Myocyte (in vitro differentiated cells): ENCODE data around the gene SFMBT2. TPM values are rescaled to one million over a fixed set of nuclear protein-coding genes. Genes with fewer than 3 reads are reported as not detected.

Experiments used
- DNase-seq: peaks from one replicate; pipeline ENCODE4 v3.0.0-alpha.2; 2012; ENCODE audit warnings: low read depth
- total RNA-seq: library from RNA; depleted of rRNA; stranded (reverse); fragments of >200 nt; gene quantifications from 2 replicates; pipeline ENCODE4 v1.2.3, GENCODE V29; 2014

The SFMBT2 gene
- total RNA-seq, 1 donor from 2014 or later = 0.08 TPM

DNA sequence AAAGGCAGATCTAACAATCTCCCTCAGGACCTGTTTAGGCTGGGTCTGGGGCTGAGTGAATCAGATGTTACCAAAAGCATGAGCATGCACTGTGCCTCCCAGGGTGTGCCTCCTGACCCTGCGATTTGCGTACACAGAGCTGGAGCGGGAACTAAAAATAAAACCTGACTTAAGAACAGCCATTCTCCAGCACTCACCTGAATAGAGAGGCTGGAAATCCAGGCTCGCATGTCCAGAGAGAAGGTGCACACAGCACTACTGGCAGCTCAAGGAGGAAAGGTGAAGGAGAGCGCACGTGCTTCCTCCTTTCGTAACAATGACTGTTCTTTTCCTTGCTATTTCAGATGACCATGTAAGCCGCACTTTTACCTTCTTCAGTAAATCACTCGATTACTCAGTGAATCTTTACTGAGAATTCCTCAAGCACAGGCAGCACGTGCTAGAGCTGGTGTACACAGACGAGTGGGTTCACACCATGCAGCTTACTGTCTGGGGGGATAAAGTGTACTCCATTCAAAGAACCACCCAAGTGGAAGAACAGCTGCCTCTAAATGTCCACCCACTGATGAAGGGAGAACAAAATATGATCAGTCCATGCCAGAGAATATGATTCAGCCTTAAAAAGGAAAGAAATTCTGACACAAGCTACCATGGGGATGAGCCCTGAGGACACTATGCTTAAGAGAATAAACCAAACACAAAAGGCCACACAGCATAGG lies 45.6 kb downstream of the SFMBT2 start:
- no peak for DNase-seq

DNA sequence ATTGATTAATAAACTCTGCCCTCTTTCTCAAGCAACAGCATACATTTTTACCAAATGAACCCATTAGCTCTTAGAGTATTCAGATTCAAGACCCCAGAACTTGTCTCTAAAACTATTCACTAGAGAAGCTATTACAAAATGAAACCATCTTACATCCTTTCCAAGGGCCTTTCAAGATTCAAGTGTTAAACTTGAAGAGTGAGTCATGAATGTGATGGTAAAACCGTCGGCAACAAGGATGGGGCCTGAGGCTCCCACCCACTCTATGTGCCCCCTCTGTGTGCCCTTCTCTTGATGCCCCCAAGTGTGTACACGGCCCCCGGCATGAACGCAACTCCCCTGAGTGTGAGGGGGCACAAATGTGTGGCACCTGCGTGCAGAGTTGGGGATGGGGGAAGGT lies 46.4 kb downstream of the SFMBT2 start:
- DNase-seq = no peak

DNA sequence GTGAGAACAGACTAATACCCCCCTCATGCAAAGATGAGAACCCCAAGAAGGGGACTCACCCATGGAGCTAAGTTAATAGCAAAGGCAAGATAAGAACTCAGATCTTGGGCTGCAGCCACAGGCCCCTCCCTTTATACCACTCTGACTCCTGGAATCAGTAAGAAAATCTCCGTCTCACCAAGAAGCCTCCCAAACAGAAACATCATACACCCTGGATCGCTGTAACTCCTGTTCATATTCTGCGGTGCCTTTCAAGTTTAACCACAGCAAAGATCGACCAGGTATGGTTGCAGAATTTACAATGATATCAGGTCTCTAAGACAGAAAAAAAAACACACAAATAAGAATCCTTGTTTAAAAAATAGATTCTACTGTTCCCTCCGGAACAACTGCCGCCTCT lies 47.1 kb downstream of the SFMBT2 start:
- no peak for DNase-seq

DNA sequence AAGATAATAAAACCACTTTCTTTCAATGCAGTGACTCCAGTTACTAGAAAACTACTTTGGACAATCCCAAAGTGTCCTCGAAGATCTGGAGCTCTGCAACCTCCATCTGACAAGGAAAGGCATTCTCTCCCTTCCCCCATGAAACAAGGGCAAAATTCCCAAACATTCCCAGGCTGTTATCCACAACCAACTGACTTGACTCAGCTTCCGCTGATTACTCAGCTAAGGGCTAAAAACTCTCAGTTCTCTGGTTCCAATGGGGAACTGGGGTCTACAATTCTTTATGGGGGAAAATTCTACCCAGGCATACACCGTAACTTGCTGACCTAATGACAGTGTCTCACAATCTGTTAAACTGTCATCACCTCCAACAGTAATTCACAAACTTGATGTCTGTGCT lies 48.4 kb downstream of the SFMBT2 start:
- DNase-seq = no peak

DNA sequence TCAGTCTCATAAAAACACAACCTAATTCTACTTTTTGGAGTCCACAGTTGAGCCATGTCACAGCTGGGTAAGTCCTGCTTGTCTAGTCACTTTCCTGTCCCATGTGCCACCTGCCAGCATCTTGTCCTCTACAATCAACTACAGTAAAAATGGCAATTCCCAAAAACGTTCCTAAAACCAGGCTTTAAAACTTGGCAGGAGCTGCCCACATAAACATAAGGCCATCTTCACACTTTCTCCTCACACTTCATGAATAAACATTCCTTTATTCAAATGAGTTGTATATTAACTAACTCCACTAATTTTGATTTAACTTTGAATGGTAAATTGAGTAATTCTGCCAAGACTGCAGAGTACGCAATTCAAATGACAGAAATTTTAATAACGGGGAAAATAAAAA lies 49.5 kb downstream of the SFMBT2 start:
- no peak for DNase-seq

DNA sequence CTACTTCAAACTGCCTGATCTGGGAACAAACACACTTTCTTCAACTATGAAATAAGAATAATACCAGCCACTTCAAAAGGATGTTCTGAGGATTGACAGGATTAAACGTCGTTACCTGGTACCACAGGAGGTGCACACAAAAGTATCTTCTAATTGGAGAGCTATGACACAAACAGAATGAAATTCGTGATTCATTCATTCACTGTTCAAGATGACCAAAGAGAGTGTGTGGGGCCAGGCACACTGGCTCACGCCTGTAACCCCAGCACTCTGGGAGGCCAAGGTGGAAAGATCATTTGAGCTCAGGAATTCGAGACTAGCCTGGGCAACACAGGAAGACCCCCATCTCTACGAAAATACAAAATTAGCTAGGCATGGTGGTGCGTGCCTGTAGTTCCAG lies 50.9 kb downstream of the SFMBT2 start:
- no peak for DNase-seq

DNA sequence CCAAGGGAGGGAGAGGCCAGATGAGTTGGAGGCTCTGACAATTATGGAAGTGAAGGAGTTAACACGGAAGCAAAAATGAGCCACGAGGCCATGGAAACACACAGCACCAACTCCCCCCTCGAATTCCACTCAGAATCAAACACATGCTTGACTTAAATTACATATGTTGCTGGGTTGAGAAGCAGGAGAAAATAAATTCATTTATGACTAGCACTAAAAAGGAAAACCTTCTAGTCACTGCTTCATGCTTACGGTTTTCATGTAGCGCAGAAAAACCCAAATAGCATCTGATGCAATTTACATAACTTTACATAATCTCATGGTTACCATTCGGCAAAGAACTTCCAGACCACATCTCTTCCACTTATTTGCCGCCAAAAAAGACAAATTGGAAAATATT lies 51.5 kb downstream of the SFMBT2 start:
- DNase-seq = no peak

DNA sequence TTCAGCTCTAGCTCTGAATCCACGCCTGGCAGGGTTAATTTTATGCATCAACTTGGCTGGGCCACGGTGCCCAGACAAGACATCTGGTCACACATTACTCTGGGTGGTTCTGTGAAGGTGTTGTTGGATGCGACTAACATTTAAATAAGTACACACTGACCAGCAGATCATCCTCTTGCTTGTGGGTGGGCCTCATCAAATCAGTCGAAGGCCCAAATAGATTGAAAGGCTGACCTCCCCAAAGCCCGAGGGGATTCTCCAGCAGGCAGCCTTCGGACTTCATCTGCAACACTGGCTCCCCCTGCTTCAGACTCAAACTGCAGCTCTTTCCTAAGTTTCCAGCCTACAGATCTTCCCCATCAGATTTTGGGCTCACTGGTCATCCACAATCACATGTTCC lies 53.6 kb downstream of the SFMBT2 start:
- DNase-seq = no peak

DNA sequence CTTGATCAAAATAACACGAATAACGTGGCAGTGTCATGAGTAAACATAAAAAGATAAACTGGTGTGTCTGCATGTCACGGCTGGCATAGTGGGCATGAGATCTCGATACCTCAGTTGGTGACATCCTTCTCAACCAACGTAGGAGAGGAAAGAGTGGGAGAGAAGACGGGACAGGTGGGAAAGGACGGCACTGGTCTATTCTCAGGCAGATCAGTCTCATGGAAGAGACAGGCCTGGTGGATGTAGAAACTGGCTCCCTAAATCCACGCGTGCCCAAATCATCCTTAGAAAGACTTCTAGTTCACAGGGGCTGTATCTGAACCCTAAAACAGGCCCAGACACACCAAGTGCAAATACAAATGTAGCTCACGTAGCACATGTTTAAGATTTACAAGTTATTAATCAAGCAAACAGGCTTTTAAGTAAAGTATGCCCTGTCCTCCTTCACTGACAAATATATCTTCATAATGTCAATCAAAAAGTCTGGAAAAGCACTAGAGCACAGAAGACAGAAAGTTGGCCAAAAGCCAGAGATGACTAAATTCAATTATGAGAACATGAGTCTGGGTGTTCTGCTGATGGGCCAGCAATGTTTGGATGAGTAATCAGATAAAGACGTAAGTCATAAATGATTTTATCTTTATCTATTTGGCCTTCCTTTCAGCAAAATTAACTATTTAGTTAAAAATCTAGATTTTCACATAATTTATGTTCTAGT lies 56.3 kb downstream of the SFMBT2 start:
- DNase-seq = no peak

DNA sequence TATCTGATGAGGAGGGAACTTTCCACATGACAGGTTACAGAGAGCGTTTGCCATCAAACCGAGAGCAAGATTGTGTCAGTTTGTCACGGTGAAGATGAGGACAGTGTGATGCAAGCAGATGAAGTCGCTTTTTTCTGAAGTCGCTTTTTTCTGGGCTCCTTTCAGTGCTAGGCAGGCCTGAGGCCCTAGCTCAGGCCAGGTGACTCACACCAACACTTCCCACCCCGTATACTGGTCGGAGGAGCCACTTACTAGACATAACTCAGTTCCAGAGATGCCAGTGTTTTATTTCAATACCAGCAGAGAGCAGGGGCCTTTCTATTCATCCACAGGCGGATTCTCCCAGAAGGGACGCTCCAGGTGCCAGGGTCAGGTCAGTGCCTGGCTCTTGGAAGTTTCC lies 58.9 kb downstream of the SFMBT2 start:
- DNase-seq = no peak

DNA sequence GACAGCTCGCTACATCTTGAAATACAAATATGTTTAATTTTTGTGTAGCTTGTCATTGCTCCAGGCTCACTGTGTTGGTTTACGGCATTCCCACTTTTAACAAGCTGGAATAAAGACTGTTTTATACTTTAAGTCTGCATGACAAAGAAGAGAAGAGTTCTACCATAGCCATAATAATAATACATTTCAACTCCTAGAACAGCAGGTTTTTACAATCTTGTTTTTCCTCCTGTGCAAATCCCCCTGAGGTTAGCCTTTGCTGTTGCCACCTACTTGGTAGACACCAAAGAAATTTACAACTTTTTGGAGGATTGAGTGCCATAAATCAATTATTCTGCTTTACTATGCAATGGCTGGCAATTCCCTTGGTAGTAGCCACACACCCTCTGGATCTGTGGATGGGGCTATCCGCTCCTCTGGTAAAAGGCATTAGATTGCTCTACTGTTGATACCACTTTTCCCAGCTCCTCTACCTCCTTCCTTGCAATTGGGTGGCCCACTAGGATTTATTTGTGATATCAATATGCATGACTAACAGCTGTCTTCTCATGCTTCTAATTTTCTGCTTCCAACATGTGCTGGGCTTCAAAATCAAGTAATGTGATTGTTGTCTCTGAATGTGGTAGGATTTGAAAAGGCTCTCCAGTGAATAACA lies 60.2 kb downstream of the SFMBT2 start:
- no peak for DNase-seq

DNA sequence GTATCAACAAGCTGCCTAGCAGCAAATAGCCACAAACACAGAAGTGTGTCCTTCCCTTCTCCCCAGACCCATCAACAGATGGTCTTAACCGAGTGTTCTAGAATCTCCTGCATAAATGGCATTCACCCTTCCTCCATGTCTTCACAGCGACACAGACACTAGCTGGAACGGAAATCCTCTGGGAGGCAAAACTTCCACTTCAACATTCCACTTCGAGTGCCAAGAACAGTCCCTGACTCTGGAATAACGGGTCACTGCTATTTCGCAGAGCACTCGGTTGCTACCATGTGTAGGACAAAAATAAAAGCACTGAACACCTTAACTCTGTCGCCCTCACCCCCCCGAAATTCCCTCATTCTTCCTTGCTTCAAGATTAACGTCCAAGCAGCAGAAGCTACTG lies 65.1 kb downstream of the SFMBT2 start:
- no peak for DNase-seq

DNA sequence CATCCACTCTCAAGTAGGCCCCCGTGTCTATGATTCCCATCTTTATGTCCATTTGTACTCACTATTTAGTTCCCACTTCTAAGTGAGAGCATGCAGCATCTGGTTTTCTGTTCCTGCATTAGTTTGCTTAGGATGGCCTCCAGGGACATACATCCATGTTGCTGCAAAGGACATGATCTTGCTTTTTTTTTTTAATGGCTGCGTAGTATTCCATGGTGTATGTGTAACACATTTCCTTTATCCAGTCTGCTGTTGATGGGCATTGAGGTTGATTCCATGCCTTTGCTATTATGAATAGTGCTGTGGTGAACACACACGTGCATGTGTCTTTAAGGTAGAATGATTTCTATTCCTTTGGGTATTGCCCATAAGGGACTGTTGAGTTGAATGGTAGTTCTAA lies 67.8 kb downstream of the SFMBT2 start:
- no peak for DNase-seq

DNA sequence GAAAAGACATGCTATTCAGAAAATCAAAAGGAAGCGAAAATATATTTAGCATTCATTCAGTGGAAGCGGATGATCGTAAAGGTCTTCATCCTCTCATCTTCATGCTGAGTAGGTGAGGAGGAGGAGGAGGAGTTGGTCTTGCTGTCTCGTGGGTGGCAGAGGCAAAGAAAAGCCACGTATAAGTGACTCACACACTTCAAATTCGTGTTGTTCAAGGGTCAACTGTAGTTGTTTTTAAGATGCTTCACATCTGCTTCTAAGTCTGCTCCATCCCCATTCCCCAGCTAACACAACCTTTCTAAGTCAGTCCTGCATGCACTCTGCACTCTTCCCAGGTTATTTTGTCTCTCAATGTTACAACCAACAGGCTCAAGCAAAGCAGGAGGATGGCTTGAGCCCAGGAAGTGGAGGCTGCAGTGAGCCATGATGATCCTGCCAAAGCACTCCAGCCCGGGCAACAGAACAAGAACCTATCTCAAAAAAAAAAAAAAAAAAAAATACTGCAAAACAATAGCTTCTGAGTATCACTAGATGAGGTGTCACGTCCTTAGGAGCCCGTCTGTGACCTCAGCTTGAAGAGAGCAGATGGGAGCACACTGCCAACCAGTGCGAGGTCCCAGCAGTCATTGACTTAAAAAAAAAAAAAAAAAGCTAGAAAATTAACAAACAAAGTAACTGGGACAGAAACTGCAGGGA lies 70.5 kb downstream of the SFMBT2 start:
- no peak for DNase-seq

DNA sequence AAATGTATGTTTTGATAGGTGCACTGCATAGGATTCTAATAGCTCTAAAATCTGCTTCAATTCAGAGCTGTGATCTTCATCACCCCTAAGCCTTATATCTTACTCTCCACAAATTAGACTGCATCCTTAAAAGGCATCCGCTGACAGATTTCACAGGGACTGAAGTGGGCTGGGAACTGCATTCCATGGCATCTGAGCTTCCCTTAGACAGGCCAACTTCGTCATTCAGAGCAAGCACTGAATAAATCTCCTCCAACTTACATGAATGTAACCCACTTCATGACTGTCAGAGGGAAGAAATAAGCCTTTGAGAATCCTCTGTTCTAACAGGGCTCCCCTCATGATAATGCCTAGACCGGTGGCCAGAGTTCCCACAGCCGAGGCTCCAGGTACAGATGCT lies 71.3 kb downstream of the SFMBT2 start:
- DNase-seq = no peak

DNA sequence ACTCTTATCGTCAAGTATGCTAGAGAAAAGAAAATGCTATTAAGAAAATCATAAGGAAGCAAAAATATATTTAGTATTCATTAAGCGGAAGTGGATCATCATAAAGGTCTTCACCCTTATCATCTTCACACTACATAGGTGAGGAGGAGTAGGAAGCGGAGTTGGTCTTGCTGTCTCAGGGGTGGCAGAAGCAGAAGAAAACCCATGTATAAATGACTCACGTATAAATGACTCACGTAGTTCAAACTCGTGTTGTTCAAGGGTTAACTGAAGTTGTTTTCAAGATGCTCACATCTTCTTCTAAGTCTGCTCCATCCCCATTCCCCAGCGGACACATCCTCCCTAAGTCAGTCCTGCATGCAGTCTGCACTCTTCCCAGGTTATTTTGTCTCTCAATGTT lies 72.4 kb downstream of the SFMBT2 start:
- no peak for DNase-seq

DNA sequence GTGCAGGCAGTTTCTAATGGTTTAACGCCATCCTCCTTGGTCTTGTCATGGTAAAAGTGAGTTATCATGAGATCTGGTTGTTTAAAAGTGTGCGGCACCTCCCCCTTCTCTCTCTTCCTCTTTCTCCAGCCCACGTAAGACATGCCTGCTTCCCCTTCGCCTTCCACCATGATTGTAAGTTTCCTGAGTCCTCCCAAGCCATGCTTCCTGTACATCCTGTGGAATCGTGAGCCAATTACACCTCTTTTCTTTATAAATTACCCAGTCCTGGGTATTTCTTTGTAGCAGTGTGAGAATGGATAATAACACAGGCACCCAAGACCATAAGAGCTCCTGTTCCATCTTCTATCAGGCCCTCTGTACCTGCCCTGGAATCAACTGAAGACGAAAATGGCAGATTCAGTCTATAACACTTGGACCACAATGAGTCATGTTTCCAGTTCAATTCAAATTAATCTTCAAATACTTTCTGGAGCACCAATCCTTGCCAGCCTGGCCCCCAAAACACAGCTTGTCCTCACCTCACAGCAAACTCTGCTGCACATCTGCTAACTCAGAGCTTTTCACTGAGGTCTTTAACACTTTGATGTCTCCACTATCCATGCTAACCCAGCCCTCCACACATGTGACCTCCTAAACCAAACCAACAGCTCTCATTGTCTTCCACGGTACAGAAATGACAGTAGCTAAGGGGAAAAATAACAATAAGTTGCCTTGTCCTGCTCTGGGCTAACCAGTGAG lies 73.2 kb downstream of the SFMBT2 start:
- DNase-seq = no peak

DNA sequence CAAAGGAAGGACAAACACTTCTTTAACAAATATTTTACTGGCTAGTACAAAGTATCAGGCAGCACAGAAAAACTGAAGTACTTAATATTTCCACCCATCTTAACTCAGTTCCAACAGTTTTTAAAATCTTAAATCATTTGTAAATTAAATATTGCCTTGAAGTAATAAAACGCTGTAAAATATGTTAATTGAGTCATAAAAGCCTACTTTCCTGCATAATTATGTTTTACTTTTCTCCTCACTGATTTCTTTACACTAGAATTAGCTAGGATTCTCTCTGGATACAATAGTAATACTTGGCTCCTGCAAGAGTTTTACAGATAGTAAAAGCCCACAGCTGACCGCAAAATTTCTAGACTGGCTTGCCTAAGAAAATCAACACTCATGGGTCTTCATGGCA lies 74.9 kb downstream of the SFMBT2 start:
- DNase-seq = no peak

DNA sequence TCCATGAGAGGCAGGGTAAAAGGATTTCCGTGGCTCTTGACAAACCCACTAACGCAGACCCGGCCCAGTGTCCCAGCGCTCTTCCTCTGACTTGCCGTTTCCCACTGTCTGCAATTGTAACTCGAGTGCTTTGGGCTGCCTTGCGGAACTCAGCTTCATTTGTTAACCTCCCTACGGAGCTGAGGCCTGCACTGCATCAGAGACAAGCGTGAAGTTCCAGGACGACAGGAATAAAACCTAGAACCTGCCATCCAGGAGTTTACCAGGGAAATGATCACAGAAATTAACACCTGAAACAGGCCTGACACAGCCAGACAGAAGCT lies 76.2 kb downstream of the SFMBT2 start:
- no peak for DNase-seq

DNA sequence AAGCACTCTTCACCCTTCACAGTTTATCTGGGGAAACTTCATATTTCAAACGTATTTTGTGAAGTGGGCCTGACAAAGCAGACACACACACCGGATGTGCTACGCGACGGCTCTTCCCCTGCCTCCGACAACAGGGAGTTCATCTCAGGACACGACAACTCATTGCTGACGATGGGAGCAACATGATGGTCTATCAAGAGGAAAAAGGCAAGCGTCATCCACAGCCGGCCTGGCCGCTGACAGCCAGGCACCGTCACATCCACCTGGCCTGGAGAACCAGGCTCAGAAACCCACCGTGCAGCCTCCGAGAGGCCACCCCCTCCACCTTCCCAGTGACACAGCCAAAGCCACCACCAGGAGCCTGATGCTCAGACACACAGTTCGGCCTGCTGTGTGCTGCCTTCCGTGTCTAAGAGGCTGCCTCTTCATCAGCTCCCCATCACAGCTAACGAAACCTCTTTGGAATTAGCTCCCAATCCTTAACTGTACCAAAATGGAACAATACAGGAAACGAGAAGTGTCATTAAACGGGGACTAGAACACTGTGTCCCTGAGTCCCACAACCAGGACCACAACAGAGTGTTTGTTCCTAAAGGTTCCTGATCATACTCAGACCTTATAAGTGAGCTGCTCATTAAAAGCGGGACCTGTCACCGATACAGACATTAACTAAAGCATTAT lies 76.7 kb downstream of the SFMBT2 start:
- DNase-seq = no peak

DNA sequence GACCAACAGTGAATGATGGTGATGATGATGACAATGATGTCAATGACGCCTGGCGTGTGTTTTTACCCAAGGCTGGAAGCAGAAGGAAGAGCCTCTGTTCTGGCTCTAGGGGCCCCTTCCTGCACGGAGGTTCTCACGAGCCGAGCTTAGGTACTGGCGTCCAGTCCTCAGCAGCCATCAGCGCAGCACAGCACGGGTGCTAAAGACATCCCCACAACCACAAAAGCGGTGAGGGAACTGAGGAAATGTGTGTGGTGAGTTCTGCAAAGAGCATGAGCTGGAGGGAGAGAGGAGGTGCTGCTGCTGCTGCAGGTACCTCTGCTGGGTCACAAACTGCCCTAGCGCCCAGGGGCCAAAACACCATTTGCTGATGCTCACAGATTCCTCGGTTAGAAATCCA lies 81.6 kb downstream of the SFMBT2 start:
- no peak for DNase-seq
